ENCODE data around the gene SLC18B1.

- TF ChIP-seq CTCF (IDR thresholded peaks at IDR 0.05; ENCODE audit: insufficient read depth, low read length, poor library complexity, severe bottlenecking): no peak
- no peak for TF ChIP-seq EZH2phosphoT487 (conservative IDR thresholded peaks at IDR 0.05; ENCODE audit: low read length)
Observed at GRCh38 chr6:132748446-132748845, 50.0 kb downstream of the SLC18B1 start.

Data from SU-DHL-6 (cell line).